K562 (cell line): ENCODE results near the gene SCRN3. TPM values are rescaled to one million over a fixed set of nuclear protein-coding genes. Genes with fewer than 3 reads are reported as not detected.

Experiments used
- ATAC-seq: fragments of 200-7000 bp; cut with Tn5 transposase; 3 replicates; pipeline ENCODE4 v1.9.1; 2020; ENCODE audit warnings: moderate library complexity
- BruUV-seq: library from RNA; stranded (reverse); fragments of 400-500 nt; replicated peaks from 2 replicates; lab custom pipeline; 2021; lab: Mats Ljungman, UMichigan
- CTCF ChIA-PET: fragments of 300-600 bp; formaldehyde crosslinking; extraction: SDS; loops from one replicate; lab custom pipeline; 2021; ENCODE audit warnings: low intra/inter-chr PET ratio; lab: Yijun Ruan, JAX
- POLR2A ChIA-PET: fragments of 300-600, 350-650 bp; sonication (Branson Sonifier 250); formaldehyde crosslinking; extraction: SDS; loops from one replicate; lab custom pipeline; 2021; ENCODE audit warnings: antibody characterized with exemption, inconsistent platforms; lab: Yijun Ruan, JAX
- DNase-seq, 4 experiments: peaks; one replicate each; pipeline versions ENCODE4 v3.0.0 to v3.0.0-alpha.2; 2011 to 2018; ENCODE audit warnings: low spot score in 3 of 4, mixed read lengths in 3 of 4; ENCODE audit errors: extremely low read depth in 1 of 4
- FAIRE-seq: peaks from 2 replicates; lab custom pipeline; 2011; peaks lifted over from hg19 to GRCh38; lab: Jason Lieb, UNC
- H2AFZ ChIP-seq: 2 replicates; pipeline ENCODE4 v1.6.0; 2011; ENCODE audit warnings: low read depth, low read length, control low read depth, inconsistent platforms
- H3K27ac ChIP-seq: fragments of 200-600 bp; 3 replicates; pipeline ENCODE4 v1.8.0; 2011; ENCODE audit warnings: low read depth, mild to moderate bottlenecking, control low read depth, inconsistent platforms, low read length, moderate library complexity, mixed read lengths; ENCODE audit errors: extremely low read depth
- H3K27me3 ChIP-seq, 2 experiments: fragments of 300-600 bp in 1 of 2; 2 replicates in 1 of 2; 3 replicates in 1 of 2; pipeline versions ENCODE4 v1.6.0 to v1.8.0; 2011; ENCODE audit warnings: inconsistent platforms in 2 of 2, low read length in 2 of 2, mild to moderate bottlenecking in 1 of 2, mixed read lengths in 1 of 2, moderate library complexity in 1 of 2; ENCODE audit not compliant: control insufficient read depth in 2 of 2, insufficient read depth in 2 of 2
- H3K36me3 ChIP-seq: fragments of 300-600 bp; 3 replicates; pipeline ENCODE4 v1.8.0; 2011; ENCODE audit warnings: mild to moderate bottlenecking, low read length, inconsistent platforms; ENCODE audit not compliant: control insufficient read depth, insufficient read depth
- H3K4me1 ChIP-seq, 2 experiments: fragments of 200-600 bp in 1 of 2; replicated peaks in 1 of 2; 2 replicates in 1 of 2; 3 replicates in 1 of 2; pipeline versions ENCODE4 v1.5.1 to v1.8.0; 2011; ENCODE audit warnings: inconsistent platforms in 2 of 2, low read length in 2 of 2, mild to moderate bottlenecking in 1 of 2, mixed read lengths in 1 of 2, moderate library complexity in 1 of 2; ENCODE audit not compliant: control insufficient read depth in 2 of 2, insufficient read depth in 2 of 2
- H3K4me2 ChIP-seq: 2 replicates; pipeline ENCODE4 v1.6.1; 2011; ENCODE audit warnings: low read length, control low read depth, inconsistent platforms, mixed read lengths; ENCODE audit not compliant: insufficient read depth
- H3K4me3 ChIP-seq: fragments of 200-600 bp; sonication (generic), shearing (Covaris generic); 2 replicates; pipeline ENCODE4 v1.5.1; 2016; ENCODE audit warnings: control low read depth, inconsistent platforms
- H3K79me2 ChIP-seq: fragments of 200-600 bp; 3 replicates; pipeline ENCODE4 v1.8.0; 2011; ENCODE audit warnings: low read length, inconsistent platforms; ENCODE audit not compliant: control insufficient read depth, insufficient read depth
- H3K9ac ChIP-seq, 2 experiments: 2 replicates each; pipeline versions ENCODE4 v1.6.0 to v1.6.1; 2011; ENCODE audit warnings: low read depth in 2 of 2, low read length in 2 of 2, control low read depth in 1 of 2, inconsistent platforms in 1 of 2, mild to moderate bottlenecking in 1 of 2, mixed read lengths in 1 of 2; ENCODE audit not compliant: insufficient read depth in 1 of 2
- H3K9me1 ChIP-seq: one replicate; pipeline ENCODE4 v1.6.0; 2011; ENCODE audit warnings: inconsistent platforms, mild to moderate bottlenecking, low read length, moderate library complexity; ENCODE audit not compliant: control insufficient read depth, insufficient read depth
- H3K9me3 ChIP-seq: replicated peaks from 2 replicates; pipeline ENCODE4 v1.5.1; 2011; ENCODE audit warnings: low read depth, low read length, inconsistent platforms; ENCODE audit not compliant: control insufficient read depth, insufficient read depth
- H4K20me1 ChIP-seq: replicated peaks from 2 replicates; pipeline ENCODE4 v1.6.1; 2011; ENCODE audit warnings: low read length, inconsistent platforms, mixed read lengths; ENCODE audit not compliant: control insufficient read depth, insufficient read depth
- FUS ChIP-seq: fragments of 200-400 bp; formaldehyde crosslinking; optimal IDR thresholded peaks from 2 replicates; pipeline ENCODE3; 2017; ENCODE audit warnings: low read depth, low read length
- NFIX ChIP-seq: fragments of 250-450 bp; sonication (Bioruptor Pico); IDR thresholded peaks from 2 replicates; pipeline ENCODE4 v1.4.0; 2020; ENCODE audit warnings: low read depth, mild to moderate bottlenecking, moderate library complexity
- PRPF4 ChIP-seq: fragments of 200-400 bp; formaldehyde crosslinking; IDR thresholded peaks from one replicate; pipeline ENCODE4 v1.6.1; 2017; ENCODE audit warnings: low read length, low read depth, mild to moderate bottlenecking; ENCODE audit not compliant: insufficient read depth, poor library complexity, severe bottlenecking
- SLC30A9 ChIP-seq: fragments of 250-450 bp; sonication (Bioruptor Pico); IDR thresholded peaks from 2 replicates; pipeline ENCODE4 v1.8.0; 2022; ENCODE audit warnings: mild to moderate bottlenecking, moderate library complexity
- SNRNP70 ChIP-seq: fragments of 200-400 bp; formaldehyde crosslinking; optimal IDR thresholded peaks from 2 replicates; pipeline ENCODE3; 2017; ENCODE audit warnings: low read depth, low read length
- ZBTB40 ChIP-seq, 2 experiments: fragments of 450-650 bp in 1 of 2; sonication (generic) in 1 of 2; formaldehyde crosslinking in 1 of 2; IDR thresholded peaks; 2 replicates each; pipeline versions ENCODE4 v1.7.1 to v1.9.0; 2016 to 2022; ENCODE audit warnings: inconsistent platforms in 1 of 2, mild to moderate bottlenecking in 1 of 2, missing genetic modification reagents in 1 of 2
- WGBS: fragments of 100-300 bp; shearing (Covaris generic); methylation state at CpG from one replicate; pipeline ENCODE4 v1.1.6; 2016; ENCODE audit warnings: low coverage, mixed read lengths; ENCODE audit not compliant: insufficient coverage; ENCODE audit errors: missing lambda C conversion rate; 5-methylcytosine and 5-hydroxymethylcytosine counted together
- in situ Hi-C: fragments of 300-500 bp; cut with MboI; formaldehyde crosslinking; loops from 4 replicates; pipeline ENCODE4 v1.15.0; 2018; ENCODE audit warnings: inconsistent platforms, mixed read lengths
- intact Hi-C: fragments of 100-400 bp; cut with micrococcal nuclease; formaldehyde crosslinking; loops from 2 replicates; pipeline ENCODE4 v1.14.2; 2022
- polyA plus RNA-seq, 8 experiments: library from polyadenylated mRNA; depleted of rRNA in 4 of 8; stranded (reverse) in 5 of 8; unstranded in 3 of 8; fragments of >200 nt; fragmentation: Nextera tagmentation in 2 of 8; fragmentation: Illumina TruSeq in 1 of 8; extraction: Ambion mirVana in 2 of 8; extraction: Trizol in 1 of 8; gene quantifications; 2 replicates each; pipeline versions ENCODE4 v1.2.1 to v1.2.3, GENCODE V29; 2011 to 2014; ENCODE audit warnings: inconsistent platforms in 1 of 8, missing spikeins in 1 of 8
- total RNA-seq, 7 experiments: library from RNA; depleted of rRNA in 6 of 7; stranded (reverse); fragments of >200 nt in 6 of 7; fragmentation: Illumina TruSeq in 2 of 7; extraction: Trizol in 2 of 7; gene quantifications; 2 replicates each; pipeline versions ENCODE4 v1.2.1 to v1.2.3, GENCODE V29; 2011 to 2021; ENCODE audit warnings: low replicate concordance in 1 of 7

Gene SCRN3
- total and polyA plus RNA-seq, 9 of the 15 experiments (the other 6 are each of a cell fraction or from before 2014, with no cell fraction given) = 7.7 to 21.8 (median 20.0) TPM

GRCh38 chr2:174397773-174398172 is 2.2 kb downstream of the SCRN3 start:
- Histone ChIP-seq H3K9me1 (no peaks in the 10 kb centered on the region), H3K36me3 (no peaks in the 10 kb centered on the region), H3K27me3 (no peaks in the 10 kb centered on the region), H3K9me3 (no peaks in the 10 kb centered on the region), H3K79me2 (peaks cover 29% of the 10 kb centered on the region), H3K4me2 (no peak overlapping the region), H3K27ac (no peak overlapping the region), H3K9ac (no peak overlapping the region), H3K4me1 (peaks cover 4 to 5% of the 10 kb centered on the region in 2 experiments; a peak in 1 of 5 replicates), H3K4me3 (no peak overlapping the region), H4K20me1 (no peaks in the 10 kb centered on the region), H2AFZ (no peak overlapping the region)
- no TSS peak for BruUV-seq
- intact Hi-C loops (no loop called here), in situ Hi-C loops (no loop called here)
- DNase-seq = no peak
- WGBS = 38% methylated on average over 3 of the region's 3 CpGs
- POLR2A ChIA-PET = interaction anchor here (1.6 kb wide), 1 partner anchor 15 kb away, joined by 3 read pairs; no protein-coding TSS in a partner anchor
- ATAC-seq = no peak
- FAIRE-seq = no peak
- TF ChIP-seq PRPF4 (no peak), SNRNP70 (no peak), NFIX (CRISPR knock-in tag) (no peak), ZBTB40 (IDR thresholded peaks at IDR 0.05) (peak; percentile 69), ZBTB40 (CRISPR knock-in tag; IDR thresholded peaks at IDR 0.05) (peak; percentile 67; the same call in 1 of the 2 replicates), FUS (no peak), SLC30A9 (CRISPR knock-in tag) (no peak)
- CTCF ChIA-PET = no interaction called here
